HepG2 (cell line): ENCODE results near the gene CNOT8. TPM values are rescaled to one million over a fixed set of nuclear protein-coding genes. Genes with fewer than 3 reads are reported as not detected.

Experiments
- ATF5 ChIP-seq: sonication (generic); formaldehyde crosslinking; IDR thresholded peaks from 2 replicates; pipeline ENCODE4 v1.4.0; 2020; ENCODE audit warnings: mild to moderate bottlenecking, low read depth, missing genetic modification reagents
- CENPBD1 ChIP-seq: sonication (generic); formaldehyde crosslinking; IDR thresholded peaks from 2 replicates; pipeline ENCODE4 v1.8.0; 2022; ENCODE audit warnings: missing genetic modification reagents, low read depth, mild to moderate bottlenecking, borderline replicate concordance
- DMAP1 ChIP-seq: IDR thresholded peaks from 2 replicates; pipeline ENCODE4 v1.6.1; 2016
- ETV5 ChIP-seq: IDR thresholded peaks from 2 replicates; pipeline ENCODE4 v1.6.1; 2018; ENCODE audit warnings: missing biosample characterization, missing genetic modification reagents, inconsistent platforms, borderline replicate concordance
- KDM2A ChIP-seq: sonication (generic); formaldehyde crosslinking; IDR thresholded peaks from 2 replicates; pipeline ENCODE4 v1.4.0; 2020; ENCODE audit warnings: low read depth, missing genetic modification reagents, borderline replicate concordance
- KLF12 ChIP-seq: sonication (generic); formaldehyde crosslinking; IDR thresholded peaks from 2 replicates; pipeline ENCODE4 v1.4.0; 2020; ENCODE audit warnings: missing genetic modification reagents, borderline replicate concordance
- KLF13 ChIP-seq: sonication (generic); formaldehyde crosslinking; IDR thresholded peaks from 2 replicates; pipeline ENCODE4 v1.4.0; 2020; ENCODE audit warnings: mild to moderate bottlenecking, missing genetic modification reagents
- MAFG ChIP-seq: sonication (generic); formaldehyde crosslinking; IDR thresholded peaks from 2 replicates; pipeline ENCODE4 v1.5.1; 2020; ENCODE audit warnings: mild to moderate bottlenecking, missing genetic modification reagents
- MXD4 ChIP-seq: IDR thresholded peaks from 2 replicates; pipeline ENCODE4 v1.6.1; 2016; ENCODE audit warnings: mild to moderate bottlenecking, missing biosample characterization, missing genetic modification reagents
- POLR2G ChIP-seq: fragments of 200-400 bp; formaldehyde crosslinking; IDR thresholded peaks from 2 replicates; pipeline ENCODE4 v1.6.1; 2018; ENCODE audit warnings: mild to moderate bottlenecking, low read depth, low read length, moderate library complexity
- RAD21 ChIP-seq: fragments of 450-650 bp; formaldehyde crosslinking; IDR thresholded peaks from 2 replicates; pipeline ENCODE4 v1.5.0; 2020; ENCODE audit warnings: mild to moderate bottlenecking
- RAD51 ChIP-seq: fragments of 450-650 bp; IDR thresholded peaks from 2 replicates; pipeline ENCODE4 v1.6.1; 2016; ENCODE audit warnings: borderline replicate concordance
- SAP130 ChIP-seq: IDR thresholded peaks from 2 replicates; pipeline ENCODE4 v1.6.1; 2016; ENCODE audit warnings: low read depth
- XBP1 ChIP-seq: sonication (generic); formaldehyde crosslinking; IDR thresholded peaks from 2 replicates; pipeline ENCODE4 v1.5.0; 2020; ENCODE audit warnings: missing genetic modification reagents
- ZBTB14 ChIP-seq: sonication (generic); formaldehyde crosslinking; IDR thresholded peaks from 2 replicates; pipeline ENCODE4 v1.4.0; 2020; ENCODE audit warnings: missing genetic modification reagents
- ZBTB39 ChIP-seq: sonication (generic); formaldehyde crosslinking; IDR thresholded peaks from 2 replicates; pipeline ENCODE4 v1.5.0; 2020; ENCODE audit warnings: missing genetic modification reagents
- ZNF180 ChIP-seq: sonication (generic); formaldehyde crosslinking; IDR thresholded peaks from 2 replicates; pipeline ENCODE4 v1.4.0; 2020; ENCODE audit warnings: low read depth, missing genetic modification reagents, borderline replicate concordance
- ZNF253 ChIP-seq: sonication (generic); formaldehyde crosslinking; IDR thresholded peaks from 2 replicates; pipeline ENCODE4 v1.8.0; 2022; ENCODE audit warnings: mild to moderate bottlenecking, missing genetic modification reagents, borderline replicate concordance
- ZNF263 ChIP-seq: sonication (generic); formaldehyde crosslinking; IDR thresholded peaks from 2 replicates; pipeline ENCODE4 v1.4.0; 2020; ENCODE audit warnings: missing genetic modification reagents
- ZNF670 ChIP-seq: sonication (generic); formaldehyde crosslinking; IDR thresholded peaks from 2 replicates; pipeline ENCODE4 v1.8.0; 2022; ENCODE audit warnings: mild to moderate bottlenecking, missing genetic modification reagents, borderline replicate concordance
- polyA plus RNA-seq, 8 experiments: library from polyadenylated mRNA; depleted of rRNA in 3 of 8; stranded (reverse) in 7 of 8; unstranded in 1 of 8; fragments of >200 nt; fragmentation: Illumina TruSeq in 4 of 8; extraction: Trizol in 4 of 8; gene quantifications; 2 replicates each; pipeline versions ENCODE4 v1.2.1 to v1.2.3, GENCODE V29; 2011 to 2016; ENCODE audit warnings: low read depth in 4 of 8, missing spikeins in 1 of 8, mixed read lengths in 1 of 8; ENCODE audit not compliant: insufficient read depth in 1 of 8
- total RNA-seq, 5 experiments: library from RNA; depleted of rRNA; stranded (reverse); fragments of >200 nt; fragmentation: Illumina TruSeq; extraction: Trizol; gene quantifications; 2 replicates each; pipeline ENCODE4 v1.2.3, GENCODE V29; 2016; ENCODE audit warnings: low read depth in 1 of 5
- TF ChIP-seq, protein P1 (sequence below): sonication (generic); formaldehyde crosslinking; IDR thresholded peaks from 2 replicates; pipeline ENCODE4 v1.4.0; 2020; ENCODE audit warnings: missing genetic modification reagents, borderline replicate concordance

Gene CNOT8
- total and polyA plus RNA-seq, 2 of the 13 experiments (the other 11 are each of a cell fraction or from before 2014, with no cell fraction given), result 37.1 to 74.9 TPM

- no peak for TF ChIP-seq ATF5
- TF ChIP-seq ZBTB14 (CRISPR knock-in tag), result no peak
- TF ChIP-seq, protein P1, sequence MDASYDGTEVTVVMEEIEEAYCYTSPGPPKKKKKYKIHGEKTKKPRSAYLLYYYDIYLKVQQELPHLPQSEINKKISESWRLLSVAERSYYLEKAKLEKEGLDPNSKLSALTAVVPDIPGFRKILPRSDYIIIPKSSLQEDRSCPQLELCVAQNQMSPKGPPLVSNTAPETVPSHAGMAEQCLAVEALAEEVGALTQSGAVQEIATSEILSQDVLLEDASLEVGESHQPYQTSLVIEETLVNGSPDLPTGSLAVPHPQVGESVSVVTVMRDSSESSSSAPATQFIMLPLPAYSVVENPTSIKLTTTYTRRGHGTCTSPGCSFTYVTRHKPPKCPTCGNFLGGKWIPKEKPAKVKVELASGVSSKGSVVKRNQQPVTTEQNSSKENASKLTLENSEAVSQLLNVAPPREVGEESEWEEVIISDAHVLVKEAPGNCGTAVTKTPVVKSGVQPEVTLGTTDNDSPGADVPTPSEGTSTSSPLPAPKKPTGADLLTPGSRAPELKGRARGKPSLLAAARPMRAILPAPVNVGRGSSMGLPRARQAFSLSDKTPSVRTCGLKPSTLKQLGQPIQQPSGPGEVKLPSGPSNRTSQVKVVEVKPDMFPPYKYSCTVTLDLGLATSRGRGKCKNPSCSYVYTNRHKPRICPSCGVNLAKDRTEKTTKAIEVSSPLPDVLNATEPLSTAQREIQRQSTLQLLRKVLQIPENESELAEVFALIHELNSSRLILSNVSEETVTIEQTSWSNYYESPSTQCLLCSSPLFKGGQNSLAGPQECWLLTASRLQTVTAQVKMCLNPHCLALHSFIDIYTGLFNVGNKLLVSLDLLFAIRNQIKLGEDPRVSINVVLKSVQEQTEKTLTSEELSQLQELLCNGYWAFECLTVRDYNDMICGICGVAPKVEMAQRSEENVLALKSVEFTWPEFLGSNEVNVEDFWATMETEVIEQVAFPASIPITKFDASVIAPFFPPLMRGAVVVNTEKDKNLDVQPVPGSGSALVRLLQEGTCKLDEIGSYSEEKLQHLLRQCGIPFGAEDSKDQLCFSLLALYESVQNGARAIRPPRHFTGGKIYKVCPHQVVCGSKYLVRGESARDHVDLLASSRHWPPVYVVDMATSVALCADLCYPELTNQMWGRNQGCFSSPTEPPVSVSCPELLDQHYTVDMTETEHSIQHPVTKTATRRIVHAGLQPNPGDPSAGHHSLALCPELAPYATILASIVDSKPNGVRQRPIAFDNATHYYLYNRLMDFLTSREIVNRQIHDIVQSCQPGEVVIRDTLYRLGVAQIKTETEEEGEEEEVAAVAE (CRISPR knock-in tag), result no peak
- TF ChIP-seq KLF13, result no peak
- TF ChIP-seq ZNF253 (CRISPR knock-in tag), result no peak
- no peak; the same call in 1 of the 2 replicates for TF ChIP-seq ZNF670
- no peak for TF ChIP-seq DMAP1 (CRISPR knock-in tag)
- no peak for TF ChIP-seq ZBTB39 (CRISPR knock-in tag)
- TF ChIP-seq MXD4, result no peak; the same call in 1 of the 2 replicates
- no peak for TF ChIP-seq XBP1 (CRISPR knock-in tag)
- no peak for TF ChIP-seq MAFG (CRISPR knock-in tag)
- peak; percentile 73 for TF ChIP-seq POLR2G
- TF ChIP-seq SAP130 (CRISPR knock-in tag), result peak; percentile 81
- TF ChIP-seq ZNF180 (CRISPR knock-in tag), result no peak
- peak; percentile 51; the same call in 1 of the 2 replicates for TF ChIP-seq KDM2A
- TF ChIP-seq ETV5, result peak; percentile 39; the same call in 1 of the 2 replicates
- no peak for TF ChIP-seq RAD51
- no peak for TF ChIP-seq KLF12 (CRISPR knock-in tag)
- no peak for TF ChIP-seq RAD21 (CRISPR knock-in tag)
- no peak for TF ChIP-seq CENPBD1
- TF ChIP-seq ZNF263 (CRISPR knock-in tag), result no peak
These were observed 8.0 kb upstream of the CNOT8 start, which contains the start of gene FAXDC2 (continued) for GRCh38 chr5:154850255-154851062.
